Suppressor macrophage treated with lipopolysaccharide for 4 hours (primary cell): ENCODE results near the gene IRF2.
A peak's percentile ranks its signal among the peaks of the same experiment; 100 is the strongest.
"Not testable (repeated sequence)": the region's sequence is repeated elsewhere in the genome, so short reads cannot be mapped to it uniquely, and the experiment has no call there.

Source experiments
- DNase-seq: peaks from one replicate; pipeline ENCODE4 v3.0.0-alpha.2; 2020

Gene IRF2

DNA sequence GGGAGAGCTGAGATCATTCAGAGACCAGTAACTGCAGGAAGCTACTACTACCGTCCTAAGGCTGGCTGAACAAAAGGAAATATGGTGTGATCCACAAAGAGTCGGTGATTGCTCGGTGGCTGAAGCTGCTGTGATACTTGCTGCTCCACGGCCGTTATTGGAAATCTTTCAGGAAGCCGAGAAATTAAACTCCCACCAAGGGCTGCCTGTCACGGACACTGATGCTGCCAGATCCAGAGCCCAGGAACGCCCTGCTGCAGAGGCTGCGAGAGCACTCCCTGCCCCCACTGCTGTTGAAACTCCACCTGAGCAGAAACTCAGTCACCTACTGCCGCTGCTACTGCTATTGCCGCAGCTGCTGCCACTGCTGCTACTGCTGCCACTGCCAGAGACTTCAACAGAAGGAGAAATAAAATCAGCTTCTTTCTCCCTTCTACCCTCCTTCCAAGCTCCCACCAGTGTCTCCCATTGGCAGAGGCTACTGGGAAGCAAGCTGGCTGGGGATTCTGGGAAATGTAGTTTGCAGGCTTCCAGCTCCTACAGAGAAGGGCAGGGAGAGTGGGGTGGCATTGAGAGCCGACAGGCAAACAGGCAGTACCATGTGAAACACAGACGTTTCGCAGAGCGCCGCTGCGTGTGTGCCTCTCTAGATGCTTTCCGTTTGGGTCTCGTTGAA lies 130.7 kb downstream of the IRF2 start:
- DNase-seq, result peak; percentile 70

- DNase-seq, result not testable (repeated sequence)
Measured at GRCh38 chr4:184342857-184343237, 131.5 kb downstream of the IRF2 start.

GRCh38 chr4:184342167-184342856 lies 132.0 kb downstream of the IRF2 start:
- no peak for DNase-seq

DNA sequence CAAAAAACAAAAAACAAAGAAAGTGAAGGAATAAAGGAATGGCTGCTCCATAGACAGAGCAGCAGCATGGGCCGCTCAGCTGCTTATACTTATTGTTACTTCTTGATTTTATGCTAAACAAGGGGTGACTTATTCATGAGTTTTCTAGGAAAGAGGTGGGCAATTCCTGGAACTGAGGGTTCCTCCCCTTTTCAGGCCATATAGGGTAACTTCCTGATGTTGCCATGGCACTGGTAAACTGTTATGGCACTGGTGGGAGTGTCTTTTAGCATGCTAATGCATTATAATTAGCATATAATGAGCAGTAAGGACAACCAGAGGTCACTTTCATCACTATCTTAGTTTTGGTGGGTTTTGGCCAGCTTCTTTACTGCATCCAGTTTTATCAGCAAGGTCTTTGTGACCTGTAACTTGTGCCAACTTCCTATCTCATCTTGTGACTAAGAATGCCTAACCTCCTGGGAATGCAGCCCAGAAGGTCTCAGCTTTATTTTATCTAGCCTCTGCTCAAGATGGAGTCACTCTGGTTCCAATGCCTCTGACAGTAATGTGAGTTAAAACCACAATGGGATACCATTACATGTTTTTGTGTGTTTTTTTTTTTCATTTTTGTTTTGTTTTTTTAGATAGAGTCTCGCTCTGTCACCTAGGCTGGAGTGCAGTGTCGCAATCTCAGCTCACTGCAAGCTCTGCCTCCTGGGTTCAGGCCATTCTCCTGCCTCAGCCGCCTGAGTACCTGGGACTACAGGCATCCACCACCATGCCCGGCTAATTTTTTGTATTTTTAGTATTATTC lies 134.8 kb downstream of the IRF2 start:
- not testable (repeated sequence) for DNase-seq

- no peak for DNase-seq
Measured at GRCh38 chr4:184337907-184338306, 136.4 kb downstream of the IRF2 start.
